Natural killer cell treated with Interleukin-12 subunit alpha and Interleukin-12 subunit beta and Interleukin-15 and Interleukin-18, amount 100 ng/mL, for 72 hours (primary cell): Measurements from ENCODE around the gene NNMT. TPM values are rescaled to one million over a fixed set of nuclear protein-coding genes. Genes with fewer than 3 reads are reported as not detected.

Source experiments
- ATAC-seq, 2 donors: fragments of 150-1000 bp; cut with Tn5 transposase in 1 of 2; sonication (Bioruptor Pico), chemical (Tn5 transposase) in 1 of 2; 2 replicates each; pipeline ENCODE4 v1.10.0; 2021
- DNase-seq: peaks from one replicate; pipeline ENCODE4 v3.0.0; 2022; ENCODE audit warnings: low spot score
- H3K27ac Mint-ChIP-seq, 2 donors: 1 replicate in 1 of 2; 2 replicates in 1 of 2; pipeline ENCODE4 v1.8.0; 2022; ENCODE audit warnings: mixed read lengths in 2 of 2, mild to moderate bottlenecking in 1 of 2, moderate library complexity in 1 of 2
- H3K27me3 Mint-ChIP-seq, 2 donors: 1 replicate in 1 of 2; 2 replicates in 1 of 2; pipeline ENCODE4 v1.8.0; 2022; ENCODE audit warnings: mixed read lengths in 2 of 2
- H3K36me3 Mint-ChIP-seq: one replicate; pipeline ENCODE4 v1.8.0; 2022; ENCODE audit warnings: mixed read lengths
- H3K4me1 Mint-ChIP-seq, 2 donors: 1 replicate in 1 of 2; 2 replicates in 1 of 2; pipeline ENCODE4 v1.8.0; 2022; ENCODE audit warnings: low read depth in 2 of 2, mixed read lengths in 2 of 2, mild to moderate bottlenecking in 1 of 2
- H3K4me3 Mint-ChIP-seq: one replicate; pipeline ENCODE4 v1.8.0; 2022; ENCODE audit warnings: mixed read lengths
- H3K9me3 Mint-ChIP-seq: 2 replicates; pipeline ENCODE4 v1.8.0; 2022; ENCODE audit warnings: mixed read lengths
- total RNA-seq, 2 donors: library from RNA; stranded (reverse); gene quantifications; one replicate each; pipeline ENCODE4 v1.2.3, GENCODE V29; 2022

NNMT gene
- total RNA-seq: not detected

GRCh38 chr11:114295676-114296604 lies at the start of gene NNMT:
Gene NNMT (plus strand): TSS chr11:114296399. CDS start chr11:114296557, 158 bp downstream.
- peaks cover 23 to 28% of the 10 kb centered on the region in 2 donors for H3K27me3 Mint-ChIP-seq
- no peak within 1 kb of the TSS for H3K4me3 Mint-ChIP-seq
- H3K27ac Mint-ChIP-seq: no peak within 1 kb of the TSS
- ATAC-seq: no peak
- no peaks in the 10 kb centered on the region for H3K4me1 Mint-ChIP-seq
- H3K36me3 Mint-ChIP-seq: no peaks in the 10 kb centered on the region
- no peaks in the 10 kb centered on the region for H3K9me3 Mint-ChIP-seq
- DNase-seq: no peak

GRCh38 chr11:114247070-114247789 lies 49.0 kb upstream of the NNMT start:
- DNase-seq: no peak
- Mint-ChIP-seq H3K27me3 (no peaks in the 10 kb centered on the region), H3K36me3 (no peaks in the 10 kb centered on the region), H3K9me3 (no peaks in the 10 kb centered on the region), H3K4me1 (peaks cover 16 to 26% of the 10 kb centered on the region in 2 donors), H3K4me3 (no peak overlapping the region), H3K27ac (peak overlapping the region in 1 of 2 donors; percentile 5)
- ATAC-seq: peak; percentile 14 to 52

- H3K4me3 Mint-ChIP-seq: no peak overlapping the region
- ATAC-seq: no peak
Measured at GRCh38 chr11:114250180-114250579, 46.0 kb upstream of the NNMT start.

GRCh38 chr11:114250993-114251814 lies 45.0 kb upstream of the NNMT start:
- DNase-seq: no peak
- Mint-ChIP-seq H3K4me3 (no peak overlapping the region), H3K27ac (no peak overlapping the region), H3K36me3 (no peaks in the 10 kb centered on the region), H3K27me3 (no peaks in the 10 kb centered on the region), H3K9me3 (no peaks in the 10 kb centered on the region), H3K4me1 (peaks cover 16 to 23% of the 10 kb centered on the region in 2 donors)
- ATAC-seq: no peak

More at GRCh38 chr11:114250180-114250579, 46.0 kb upstream of the NNMT start:
- peak overlapping the region in 1 of 2 donors; percentile 20 for H3K27ac Mint-ChIP-seq
- peaks cover 16 to 24% of the 10 kb centered on the region in 2 donors for H3K4me1 Mint-ChIP-seq
- no peak for DNase-seq
- H3K27me3 Mint-ChIP-seq: no peaks in the 10 kb centered on the region
- no peaks in the 10 kb centered on the region for H3K9me3 Mint-ChIP-seq
- no peaks in the 10 kb centered on the region for H3K36me3 Mint-ChIP-seq

GRCh38 chr11:114251815-114252337 lies 44.3 kb upstream of the NNMT start:
- H3K4me1 Mint-ChIP-seq: peaks cover 9 to 18% of the 10 kb centered on the region in 2 donors
- DNase-seq: no peak
- no peaks in the 10 kb centered on the region for H3K36me3 Mint-ChIP-seq
- H3K27ac Mint-ChIP-seq: peak overlapping the region in 1 of 2 donors; percentile 38
- no peak overlapping the region for H3K4me3 Mint-ChIP-seq
- no peaks in the 10 kb centered on the region for H3K27me3 Mint-ChIP-seq
- ATAC-seq: no peak
- no peaks in the 10 kb centered on the region for H3K9me3 Mint-ChIP-seq

GRCh38 chr11:114252767-114253166 lies 43.4 kb upstream of the NNMT start:
- H3K27me3 Mint-ChIP-seq: no peaks in the 10 kb centered on the region
- ATAC-seq: no peak
- H3K4me1 Mint-ChIP-seq: peaks cover 0 to 14% of the 10 kb centered on the region in 2 donors
- H3K4me3 Mint-ChIP-seq: no peak overlapping the region
- no peaks in the 10 kb centered on the region for H3K36me3 Mint-ChIP-seq
- H3K27ac Mint-ChIP-seq: no peak overlapping the region
- no peaks in the 10 kb centered on the region for H3K9me3 Mint-ChIP-seq
- DNase-seq: no peak

GRCh38 chr11:114253771-114254170 lies 42.4 kb upstream of the NNMT start:
- no peaks in the 10 kb centered on the region for H3K36me3 Mint-ChIP-seq
- no peaks in the 10 kb centered on the region for H3K27me3 Mint-ChIP-seq
- H3K4me3 Mint-ChIP-seq: no peak overlapping the region
- no peaks in the 10 kb centered on the region for H3K9me3 Mint-ChIP-seq
- peaks cover 0 to 15% of the 10 kb centered on the region in 2 donors for H3K4me1 Mint-ChIP-seq
- no peak for ATAC-seq
- no peak overlapping the region for H3K27ac Mint-ChIP-seq
- DNase-seq: no peak

GRCh38 chr11:114254571-114255146 lies 41.5 kb upstream of the NNMT start:
- ATAC-seq: no peak
- H3K27me3 Mint-ChIP-seq: no peaks in the 10 kb centered on the region
- no peak overlapping the region for H3K4me3 Mint-ChIP-seq
- peaks cover 0 to 19% of the 10 kb centered on the region in 2 donors for H3K4me1 Mint-ChIP-seq
- peak overlapping the region in 1 of 2 donors; percentile 23 for H3K27ac Mint-ChIP-seq
- DNase-seq: no peak
- H3K9me3 Mint-ChIP-seq: no peaks in the 10 kb centered on the region
- H3K36me3 Mint-ChIP-seq: no peaks in the 10 kb centered on the region

- DNase-seq (no peak), ATAC-seq (no peak)
- no peaks in the 10 kb centered on the region for H3K9me3 Mint-ChIP-seq
- H3K4me1 Mint-ChIP-seq: peaks cover 0 to 19% of the 10 kb centered on the region in 2 donors
- H3K27ac Mint-ChIP-seq: peak overlapping the region in 1 of 2 donors; percentile 5
- H3K4me3 Mint-ChIP-seq: no peak overlapping the region
- no peaks in the 10 kb centered on the region for H3K36me3 Mint-ChIP-seq
- H3K27me3 Mint-ChIP-seq: no peaks in the 10 kb centered on the region
Measured at GRCh38 chr11:114255289-114255688, 40.9 kb upstream of the NNMT start.

GRCh38 chr11:114256176-114256966 lies 39.8 kb upstream of the NNMT start:
- Mint-ChIP-seq H3K4me3 (no peak overlapping the region), H3K4me1 (peaks cover 0 to 15% of the 10 kb centered on the region in 2 donors), H3K9me3 (no peaks in the 10 kb centered on the region), H3K36me3 (no peaks in the 10 kb centered on the region), H3K27me3 (no peaks in the 10 kb centered on the region), H3K27ac (no peak overlapping the region)
- ATAC-seq (no peak), DNase-seq (no peak)

GRCh38 chr11:114256967-114257286 lies 39.3 kb upstream of the NNMT start:
- DNase-seq (no peak), ATAC-seq (no peak)
- Mint-ChIP-seq H3K36me3 (no peaks in the 10 kb centered on the region), H3K27ac (peak overlapping the region in 1 of 2 donors; percentile 68), H3K9me3 (no peaks in the 10 kb centered on the region), H3K4me1 (peaks cover 0 to 15% of the 10 kb centered on the region in 2 donors), H3K27me3 (no peaks in the 10 kb centered on the region), H3K4me3 (no peak overlapping the region)
